ENCODE results near the gene SHANK2. TPM values are rescaled to one million over a fixed set of nuclear protein-coding genes. Genes with fewer than 3 reads are reported as not detected.

Gene SHANK2
- total and polyA plus RNA-seq, 2 donors from 2014 or later = 4.0 to 57.8 TPM

DNA sequence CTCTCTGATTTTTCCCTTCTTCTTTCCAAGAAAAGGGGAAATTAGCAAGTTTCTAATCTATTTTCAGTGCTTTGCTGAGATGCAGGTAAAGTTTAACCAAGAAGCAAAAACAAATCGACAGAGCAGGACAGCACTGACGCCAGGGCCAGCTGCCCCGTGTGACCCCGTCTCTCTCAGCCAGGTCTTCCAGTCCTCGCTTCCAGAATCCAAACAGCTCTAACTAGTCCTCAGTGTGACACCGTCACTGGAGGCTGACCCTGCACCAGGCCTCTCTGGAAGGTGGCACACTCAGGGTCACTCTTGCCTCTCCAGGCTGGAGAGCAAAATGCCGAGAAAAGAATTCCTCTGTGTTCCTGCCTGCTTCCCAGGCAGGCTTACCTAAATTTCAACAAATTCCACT lies 44.8 kb downstream of the SHANK2 start:
- peaks cover 3 to 34% (median 28%) of the 10 kb centered on the region in 3 donors for H3K4me1 ChIP-seq (ENCODE audit: control insufficient read depth in 2 of 3, insufficient read depth in 2 of 3, low read depth in 1 of 3, low read length in 3 of 3)
- FAIRE-seq (no peak), DNase-seq (peak in 2 of 5 donors; percentile 44 to 63)
- H3K9ac ChIP-seq (ENCODE audit: low read length in 3 of 3) = no peak overlapping the region
- no peaks in the 10 kb centered on the region for H3K27me3 ChIP-seq (ENCODE audit: control insufficient read depth, insufficient read depth, low read length)
- peak overlapping the region; percentile 5 to 60 for H3K27ac ChIP-seq (ENCODE audit: low read depth in 2 of 2, low read length in 2 of 2)
- no peaks in the 10 kb centered on the region for H3K9me3 ChIP-seq (ENCODE audit: control insufficient read depth in 2 of 3, insufficient read depth in 1 of 3, low read length in 3 of 3)
- TF ChIP-seq, protein P1, sequence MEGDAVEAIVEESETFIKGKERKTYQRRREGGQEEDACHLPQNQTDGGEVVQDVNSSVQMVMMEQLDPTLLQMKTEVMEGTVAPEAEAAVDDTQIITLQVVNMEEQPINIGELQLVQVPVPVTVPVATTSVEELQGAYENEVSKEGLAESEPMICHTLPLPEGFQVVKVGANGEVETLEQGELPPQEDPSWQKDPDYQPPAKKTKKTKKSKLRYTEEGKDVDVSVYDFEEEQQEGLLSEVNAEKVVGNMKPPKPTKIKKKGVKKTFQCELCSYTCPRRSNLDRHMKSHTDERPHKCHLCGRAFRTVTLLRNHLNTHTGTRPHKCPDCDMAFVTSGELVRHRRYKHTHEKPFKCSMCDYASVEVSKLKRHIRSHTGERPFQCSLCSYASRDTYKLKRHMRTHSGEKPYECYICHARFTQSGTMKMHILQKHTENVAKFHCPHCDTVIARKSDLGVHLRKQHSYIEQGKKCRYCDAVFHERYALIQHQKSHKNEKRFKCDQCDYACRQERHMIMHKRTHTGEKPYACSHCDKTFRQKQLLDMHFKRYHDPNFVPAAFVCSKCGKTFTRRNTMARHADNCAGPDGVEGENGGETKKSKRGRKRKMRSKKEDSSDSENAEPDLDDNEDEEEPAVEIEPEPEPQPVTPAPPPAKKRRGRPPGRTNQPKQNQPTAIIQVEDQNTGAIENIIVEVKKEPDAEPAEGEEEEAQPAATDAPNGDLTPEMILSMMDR (IDR thresholded peaks at IDR 0.05; ENCODE audit: borderline replicate concordance, extremely low read depth, insufficient read depth) = no peak
- H3K4me3 ChIP-seq (ENCODE audit: low read length in 3 of 3) = no peak overlapping the region
- no peaks in the 10 kb centered on the region for H3K36me3 ChIP-seq (ENCODE audit: control insufficient read depth in 2 of 3, insufficient read depth in 3 of 3, low read length in 3 of 3)
- intact Hi-C loops (cut with DNase I) = no loop called here

DNA sequence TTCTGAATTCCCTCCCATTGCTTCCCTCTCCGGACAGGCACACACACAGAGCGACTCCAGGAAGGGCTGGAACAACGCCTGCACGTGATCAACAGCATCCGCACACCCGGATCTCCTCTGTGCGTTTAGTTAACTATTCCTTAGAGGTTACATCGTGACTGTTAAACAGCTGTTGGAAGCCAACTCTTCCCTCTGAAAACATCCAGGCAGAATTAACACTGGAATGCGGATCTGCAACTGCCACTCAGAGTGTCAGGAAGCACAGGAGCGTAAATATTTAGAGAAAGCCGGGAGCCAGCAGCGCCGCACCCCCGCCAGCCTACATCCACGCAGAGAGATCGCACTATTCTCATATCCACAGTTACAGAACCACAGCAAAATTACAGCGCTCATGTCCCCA lies 46.2 kb downstream of the SHANK2 start:
- Histone ChIP-seq H3K9me3 (ENCODE audit: control insufficient read depth in 2 of 3, insufficient read depth in 1 of 3, low read length in 3 of 3) (no peaks in the 10 kb centered on the region), H3K36me3 (ENCODE audit: control insufficient read depth in 2 of 3, insufficient read depth in 3 of 3, low read length in 3 of 3) (no peaks in the 10 kb centered on the region), H3K27ac (ENCODE audit: low read depth in 2 of 2, low read length in 2 of 2) (peak overlapping the region; percentile 36 to 55), H3K4me1 (ENCODE audit: control insufficient read depth in 2 of 3, insufficient read depth in 2 of 3, low read depth in 1 of 3, low read length in 3 of 3) (peaks cover 3 to 34% (median 28%) of the 10 kb centered on the region in 3 donors), H3K9ac (ENCODE audit: low read length in 3 of 3) (peak overlapping the region in 1 of 3 donors; percentile 26), H3K4me3 (ENCODE audit: low read length in 3 of 3) (peak overlapping the region in 1 of 3 donors; percentile 33), H3K27me3 (ENCODE audit: control insufficient read depth, insufficient read depth, low read length) (no peaks in the 10 kb centered on the region)
- DNase-seq = peak; percentile 49 to 85 (median 72)
- intact Hi-C loops (cut with DNase I) = no loop called here
- TF ChIP-seq, protein P1 (IDR thresholded peaks at IDR 0.05; ENCODE audit: borderline replicate concordance, extremely low read depth, insufficient read depth) = no peak
- FAIRE-seq = no peak

DNA sequence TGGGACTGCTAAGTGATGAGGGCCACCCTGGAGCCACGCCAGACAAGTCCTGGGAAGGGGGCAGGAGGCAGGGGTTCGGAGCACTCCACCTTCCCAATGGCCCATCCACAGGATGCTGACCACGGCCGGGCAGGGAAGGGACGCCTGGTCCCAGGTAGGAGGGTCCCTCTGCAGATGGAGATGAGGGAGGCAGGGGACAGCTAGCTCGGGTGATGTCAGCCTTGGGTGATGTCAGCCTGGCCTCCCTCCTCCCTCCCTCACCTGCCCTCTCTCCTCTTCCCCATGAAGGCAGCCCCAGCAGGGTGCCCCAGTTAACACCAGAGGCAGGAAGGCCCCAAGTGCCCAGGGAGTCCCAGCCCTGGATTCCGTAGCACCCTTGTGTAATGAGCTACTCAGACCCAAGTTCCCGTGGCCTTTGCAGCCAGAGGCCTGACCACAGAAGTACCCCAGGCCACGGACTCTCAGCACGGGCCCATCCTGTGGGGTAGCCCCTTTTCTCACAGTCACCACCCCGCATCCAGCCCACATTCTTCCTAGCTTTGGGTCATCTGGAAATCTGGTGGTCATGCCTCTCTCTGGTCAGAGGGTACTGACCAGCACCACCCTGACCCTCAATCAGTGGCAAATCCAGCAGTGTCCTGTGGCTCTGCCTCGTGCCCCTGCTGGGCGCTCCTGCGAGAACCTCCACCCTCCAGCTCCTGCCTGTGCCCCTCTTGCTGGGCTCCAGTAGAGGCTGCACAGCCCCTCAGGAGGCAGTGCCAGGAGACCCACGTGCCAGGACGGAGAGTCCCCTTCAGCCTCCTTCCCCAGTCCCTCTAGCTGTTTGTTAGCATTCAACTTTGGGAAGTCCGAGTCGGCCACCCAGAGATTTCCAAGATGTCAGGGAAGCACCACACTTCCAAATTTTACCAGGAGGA lies 47.4 kb downstream of the SHANK2 start:
- H3K36me3 ChIP-seq (ENCODE audit: control insufficient read depth in 2 of 3, insufficient read depth in 3 of 3, low read length in 3 of 3) = no peaks in the 10 kb centered on the region
- no peak overlapping the region for H3K27ac ChIP-seq (ENCODE audit: low read depth in 2 of 2, low read length in 2 of 2)
- no peak overlapping the region for H3K4me3 ChIP-seq (ENCODE audit: low read length in 3 of 3)
- H3K27me3 ChIP-seq (ENCODE audit: control insufficient read depth, insufficient read depth, low read length) = no peaks in the 10 kb centered on the region
- H3K9me3 ChIP-seq (ENCODE audit: control insufficient read depth in 2 of 3, insufficient read depth in 1 of 3, low read length in 3 of 3) = no peaks in the 10 kb centered on the region
- intact Hi-C loops (cut with DNase I) = no loop called here
- DNase-seq = peak in 1 of 5 donors; percentile 63
- H3K9ac ChIP-seq (ENCODE audit: low read length in 3 of 3) = no peak overlapping the region
- TF ChIP-seq, protein P1 (IDR thresholded peaks at IDR 0.05; ENCODE audit: borderline replicate concordance, extremely low read depth, insufficient read depth) = no peak
- no peak for FAIRE-seq
- peaks cover 3 to 34% (median 28%) of the 10 kb centered on the region in 3 donors for H3K4me1 ChIP-seq (ENCODE audit: control insufficient read depth in 2 of 3, insufficient read depth in 2 of 3, low read depth in 1 of 3, low read length in 3 of 3)
